Erythroblast (primary cell): ENCODE measurements around the gene PROSER3.

Experiments used
- GATA1 ChIP-seq: IDR thresholded peaks from 2 replicates; pipeline ENCODE4 v1.6.1; 2011; ENCODE audit warnings: low read depth, mild to moderate bottlenecking, control low read depth, low read length, moderate library complexity
- POLR2A ChIP-seq: IDR thresholded peaks from 2 replicates; pipeline ENCODE4 v1.6.1; 2011; ENCODE audit warnings: mild to moderate bottlenecking, low read length

- TF ChIP-seq POLR2A (no peak), GATA1 (no peak)
Observed at GRCh38 chr19:35722897-35723296, 35.1 kb upstream of the PROSER3 start.
